Activated B cell treated with CpG ODN at 0.5 μM for 24 hours (primary cell): ENCODE data around the gene TMEM182. TPM values are rescaled to one million over a fixed set of nuclear protein-coding genes. Genes with fewer than 3 reads are reported as not detected.

Source experiments
- ATAC-seq: fragments of 200-7000 bp; cut with Tn5 transposase; one replicate; pipeline ENCODE4 v1.10.0; 2021; ENCODE audit warnings: low read depth, mild to moderate bottlenecking, moderate library complexity
- CTCF ChIA-PET: fragments of 350-600 bp; sonication (Branson Sonifier 250); formaldehyde crosslinking; loops from one replicate; lab custom pipeline; 2021; ENCODE audit warnings: antibody characterized with exemption; lab: Charles Lee
- POLR2A ChIA-PET: fragments of 350-600 bp; sonication (Branson Sonifier 250); formaldehyde crosslinking; loops from one replicate; lab custom pipeline; 2021; ENCODE audit warnings: antibody characterized with exemption; lab: Charles Lee
- DNase-seq: peaks from one replicate; pipeline ENCODE4 v3.0.0; 2022
- H3K27ac Mint-ChIP-seq: one replicate; pipeline ENCODE4 v1.8.0; 2020; ENCODE audit warnings: mixed read lengths
- H3K27me3 Mint-ChIP-seq: one replicate; pipeline ENCODE4 v1.8.0; 2021; ENCODE audit warnings: mixed read lengths
- H3K36me3 Mint-ChIP-seq: one replicate; pipeline ENCODE4 v1.8.0; 2021; ENCODE audit warnings: low read depth, mixed read lengths
- H3K4me1 Mint-ChIP-seq: one replicate; pipeline ENCODE4 v1.8.0; 2021; ENCODE audit warnings: mixed read lengths
- H3K4me3 Mint-ChIP-seq: one replicate; pipeline ENCODE4 v1.8.0; 2020; ENCODE audit warnings: mild to moderate bottlenecking, mixed read lengths
- H3K9me3 Mint-ChIP-seq: one replicate; pipeline ENCODE4 v1.8.0; 2020; ENCODE audit warnings: mixed read lengths
- intact Hi-C: fragments of 100-400 bp; cut with micrococcal nuclease; formaldehyde crosslinking; loops from one replicate; pipeline ENCODE4 v1.15.1; 2024
- total RNA-seq: library from RNA; stranded (reverse); gene quantifications from 2 replicates; pipeline ENCODE4 v1.2.3, GENCODE V29; 2022
- TF ChIP-seq, protein P1 (sequence below): fragments of 200-600 bp; IDR thresholded peaks from one replicate; pipeline ENCODE4 v1.8.0; 2022; ENCODE audit warnings: antibody characterized with exemption, mild to moderate bottlenecking

TMEM182 gene
- total RNA-seq, 1 donor from 2014 or later: 3.1 TPM

DNA sequence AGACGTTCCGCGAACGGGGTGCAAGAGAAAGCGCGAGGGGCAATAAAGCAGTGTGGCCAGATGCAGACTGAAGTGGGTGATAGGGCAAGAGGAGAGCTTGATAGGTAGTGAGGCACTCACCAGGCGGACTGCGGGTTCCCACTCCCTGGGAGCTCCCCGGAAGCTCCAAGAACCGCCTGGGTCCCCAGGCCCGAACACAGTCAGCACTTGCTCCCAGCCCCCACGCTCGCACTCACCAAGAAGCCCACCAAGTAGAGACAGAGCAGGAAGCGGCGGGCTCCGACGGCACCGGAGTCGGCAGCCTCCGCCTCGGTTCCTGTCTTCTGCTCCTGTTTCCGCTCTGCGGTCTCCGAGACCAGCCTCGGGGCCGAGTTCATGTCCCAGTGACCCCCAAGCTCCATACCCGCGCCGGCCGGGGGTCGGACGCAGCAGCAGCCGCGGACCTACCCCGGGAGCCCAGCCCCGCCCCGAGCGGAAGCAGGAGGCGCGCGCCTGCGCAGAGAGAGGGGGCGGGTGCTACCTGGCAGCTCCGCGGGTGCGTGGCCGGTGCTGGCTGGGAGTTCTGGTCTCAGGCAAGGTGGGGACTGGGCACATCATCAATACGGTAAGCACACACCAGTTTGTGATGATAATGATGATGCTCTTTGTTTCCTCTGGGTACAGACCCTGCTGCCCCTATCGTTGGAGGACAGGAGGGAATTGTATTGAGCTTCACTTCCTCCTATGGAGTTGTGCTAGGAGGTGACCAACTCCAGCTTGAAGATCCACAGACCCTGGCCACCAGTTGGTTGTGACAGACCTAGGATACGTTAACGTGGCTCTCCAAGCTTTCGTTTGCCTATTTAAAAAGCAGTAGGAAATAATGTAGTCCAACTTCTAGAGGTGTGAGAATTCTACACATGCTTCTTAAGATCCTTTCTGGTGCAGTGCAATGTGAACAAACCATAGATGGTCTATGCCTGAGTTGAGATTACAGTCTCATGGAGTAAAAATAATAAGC is 25.1 kb upstream of the TMEM182 start:
- Mint-ChIP-seq H3K4me3 (peak overlapping the region; percentile 97), H3K27me3 (no peaks in the 10 kb centered on the region), H3K27ac (peak overlapping the region; percentile 85), H3K9me3 (no peaks in the 10 kb centered on the region), H3K36me3 (peaks cover 6% of the 10 kb centered on the region), H3K4me1 (peaks cover 35% of the 10 kb centered on the region)
- ATAC-seq (peak; percentile 96), DNase-seq (peak; percentile 88)
- TF ChIP-seq, protein P1, sequence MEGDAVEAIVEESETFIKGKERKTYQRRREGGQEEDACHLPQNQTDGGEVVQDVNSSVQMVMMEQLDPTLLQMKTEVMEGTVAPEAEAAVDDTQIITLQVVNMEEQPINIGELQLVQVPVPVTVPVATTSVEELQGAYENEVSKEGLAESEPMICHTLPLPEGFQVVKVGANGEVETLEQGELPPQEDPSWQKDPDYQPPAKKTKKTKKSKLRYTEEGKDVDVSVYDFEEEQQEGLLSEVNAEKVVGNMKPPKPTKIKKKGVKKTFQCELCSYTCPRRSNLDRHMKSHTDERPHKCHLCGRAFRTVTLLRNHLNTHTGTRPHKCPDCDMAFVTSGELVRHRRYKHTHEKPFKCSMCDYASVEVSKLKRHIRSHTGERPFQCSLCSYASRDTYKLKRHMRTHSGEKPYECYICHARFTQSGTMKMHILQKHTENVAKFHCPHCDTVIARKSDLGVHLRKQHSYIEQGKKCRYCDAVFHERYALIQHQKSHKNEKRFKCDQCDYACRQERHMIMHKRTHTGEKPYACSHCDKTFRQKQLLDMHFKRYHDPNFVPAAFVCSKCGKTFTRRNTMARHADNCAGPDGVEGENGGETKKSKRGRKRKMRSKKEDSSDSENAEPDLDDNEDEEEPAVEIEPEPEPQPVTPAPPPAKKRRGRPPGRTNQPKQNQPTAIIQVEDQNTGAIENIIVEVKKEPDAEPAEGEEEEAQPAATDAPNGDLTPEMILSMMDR: no peak
- ChIA-PET CTCF (interaction anchor here (0.6 to 2.9 kb wide), 5 partner anchors 15 to 69 kb away, joined by 3 to 18 read pairs (median 3); no protein-coding TSS in a partner anchor), POLR2A (interaction anchor here (0.7 to 1.5 kb wide), 3 partner anchors 16 to 228 kb away, joined by 3 to 5 read pairs (median 4); no protein-coding TSS in a partner anchor)
- intact Hi-C loops: no loop called here

DNA sequence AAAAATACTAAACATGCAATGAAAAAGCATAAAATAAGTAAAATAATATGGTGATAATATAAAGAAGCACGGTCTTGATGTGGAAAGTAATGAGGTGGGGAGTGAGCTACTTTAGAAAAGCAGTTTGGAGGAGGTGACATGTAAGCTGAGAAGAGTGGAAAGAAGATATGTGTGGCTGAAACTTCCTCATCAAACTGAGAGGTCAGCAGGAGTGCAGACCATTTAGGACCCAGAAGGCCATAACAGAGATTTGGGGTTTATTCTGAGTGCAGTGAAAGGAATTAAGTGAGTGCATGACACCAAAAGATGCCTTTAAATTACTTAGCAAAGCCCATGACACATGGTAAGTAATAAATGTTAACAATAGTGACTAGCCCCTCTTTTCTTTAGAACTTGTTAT is 24.4 kb upstream of the TMEM182 start:
- H3K36me3 Mint-ChIP-seq: peaks cover 4% of the 10 kb centered on the region
- H3K27ac Mint-ChIP-seq: peak overlapping the region; percentile 85
- CTCF ChIA-PET: interaction anchor here (1.0 to 2.9 kb wide), 3 partner anchors 14 to 18 kb away, joined by 3 to 18 read pairs (median 3); no protein-coding TSS in a partner anchor
- peak overlapping the region; percentile 97 for H3K4me3 Mint-ChIP-seq
- DNase-seq (no peak), ATAC-seq (no peak)
- POLR2A ChIA-PET: interaction anchor here (1.5 kb wide), 1 partner anchor 16 kb away, joined by 5 read pairs; no protein-coding TSS in a partner anchor
- H3K4me1 Mint-ChIP-seq: peaks cover 35% of the 10 kb centered on the region
- peaks cover 2% of the 10 kb centered on the region for H3K9me3 Mint-ChIP-seq
- TF ChIP-seq, protein P1: no peak
- intact Hi-C loops: no loop called here
- H3K27me3 Mint-ChIP-seq: no peaks in the 10 kb centered on the region

DNA sequence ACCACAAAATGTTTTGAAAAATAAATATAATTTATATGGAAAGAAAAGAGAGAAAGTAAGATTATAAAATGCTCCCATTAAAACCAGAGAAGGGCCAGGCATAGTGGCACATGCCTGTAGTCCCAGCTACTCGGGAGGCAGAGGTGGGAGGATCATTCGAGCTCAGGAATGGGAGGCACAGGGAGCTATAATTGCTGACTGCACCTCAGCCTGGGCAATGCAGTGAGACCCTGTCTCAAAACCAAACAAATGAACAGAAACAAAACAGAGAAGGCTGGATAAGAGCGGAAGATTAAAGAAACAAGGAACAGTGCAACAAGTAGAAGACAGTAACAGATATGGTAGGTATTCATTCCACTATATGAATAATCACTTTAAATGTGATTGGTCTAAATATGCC is 18.6 kb upstream of the TMEM182 start:
- intact Hi-C loops: no loop called here
- Mint-ChIP-seq H3K36me3 (peaks cover 6% of the 10 kb centered on the region), H3K4me3 (no peak overlapping the region), H3K27me3 (no peaks in the 10 kb centered on the region), H3K9me3 (peaks cover 5% of the 10 kb centered on the region), H3K4me1 (no peaks in the 10 kb centered on the region), H3K27ac (no peak overlapping the region)
- no peak for DNase-seq
- no peak for ATAC-seq
- POLR2A ChIA-PET: no interaction called here
- CTCF ChIA-PET: interaction anchor here (0.8 to 1.1 kb wide), 2 partner anchors 10 to 12 kb away, joined by 3 to 4 read pairs; no protein-coding TSS in a partner anchor
- TF ChIP-seq, protein P1: no peak

DNA sequence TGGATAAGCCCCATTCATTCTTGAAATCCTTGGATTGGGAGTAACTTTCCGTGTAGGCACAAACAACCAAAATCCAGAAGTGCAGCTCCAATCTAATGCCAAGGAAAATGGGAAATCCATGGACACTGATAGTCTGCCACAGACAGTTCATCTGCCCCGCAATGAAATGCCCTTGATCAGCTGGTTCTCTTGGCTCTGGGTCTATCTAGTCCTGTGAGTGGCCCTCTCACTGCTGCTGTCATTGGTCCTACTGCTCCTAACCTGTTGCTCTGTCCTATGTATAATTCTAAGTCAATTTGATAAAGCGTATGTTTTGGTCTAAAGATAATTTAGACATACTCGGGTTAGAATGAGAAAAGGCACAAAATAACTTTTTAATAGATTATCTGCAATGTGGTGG is 13.7 kb upstream of the TMEM182 start:
- DNase-seq (no peak), ATAC-seq (no peak)
- Mint-ChIP-seq H3K27me3 (no peaks in the 10 kb centered on the region), H3K4me3 (no peak overlapping the region), H3K4me1 (peaks cover 6% of the 10 kb centered on the region), H3K9me3 (peaks cover 2% of the 10 kb centered on the region), H3K27ac (no peak overlapping the region), H3K36me3 (peaks cover 5% of the 10 kb centered on the region)
- intact Hi-C loops: no loop called here
- TF ChIP-seq, protein P1: no peak
- ChIA-PET POLR2A (no interaction called here), CTCF (no interaction called here)

DNA sequence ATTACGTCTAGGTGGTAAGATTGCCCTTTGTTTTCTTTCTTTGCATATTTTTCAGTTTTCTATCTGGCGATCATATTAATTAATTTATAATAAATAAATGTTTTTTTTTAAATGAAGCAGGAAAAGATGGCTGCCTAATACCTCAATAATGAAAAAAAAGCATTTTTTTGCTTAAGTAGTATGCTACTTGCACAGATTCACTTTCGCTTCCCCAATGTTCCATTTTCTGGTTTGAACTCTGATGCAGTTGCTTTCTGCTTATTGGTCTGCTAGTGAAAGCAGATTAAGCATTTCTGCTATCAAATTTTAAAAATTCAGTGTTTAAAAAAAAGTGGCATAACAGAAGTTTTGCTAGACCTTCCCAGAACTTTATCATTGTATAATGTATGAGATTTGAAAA is 11.9 kb upstream of the TMEM182 start:
- Mint-ChIP-seq H3K4me1 (peaks cover 6% of the 10 kb centered on the region), H3K4me3 (no peak overlapping the region), H3K9me3 (peaks cover 2% of the 10 kb centered on the region), H3K36me3 (peaks cover 5% of the 10 kb centered on the region), H3K27me3 (no peaks in the 10 kb centered on the region), H3K27ac (no peak overlapping the region)
- intact Hi-C loops: no loop called here
- ChIA-PET CTCF (no interaction called here), POLR2A (no interaction called here)
- TF ChIP-seq, protein P1: no peak
- DNase-seq: no peak
- no peak for ATAC-seq
